Stimulated activated CD8-positive, alpha-beta memory T cell treated with anti-CD3 and anti-CD28 coated beads, Interleukin-4, amount 100 ng/mL, for 1 hour (primary cell): ENCODE data around the gene MTIF2.
"Not testable (repeated sequence)": the region's sequence is repeated elsewhere in the genome, so short reads cannot be mapped to it uniquely, and the experiment has no call there.

ENCODE experiments used
- DNase-seq, 2 donors: peaks; one replicate each; pipeline ENCODE4 v3.0.0-alpha.2; 2020; ENCODE audit warnings: low read depth in 2 of 2, low spot score in 1 of 2

Gene MTIF2

GRCh38 chr2:55268907-55269644 is at the start of gene MTIF2:
Gene MTIF2, minus strand, starts transcription at chr2:55269231. Its CDS starts 5,373 bp downstream, at chr2:55263858.
- DNase-seq: peak; percentile 74 to 79

- DNase-seq: no peak
Measured at GRCh38 chr2:55314985-55315384, 46.0 kb upstream of the MTIF2 start.

- DNase-seq: no peak
Measured at GRCh38 chr2:55311444-55311870, 42.4 kb upstream of the MTIF2 start.

- no peak for DNase-seq
Measured at GRCh38 chr2:55309446-55309845, 40.4 kb upstream of the MTIF2 start.

GRCh38 chr2:55302241-55302640 is 33.2 kb upstream of the MTIF2 start:
- DNase-seq: no peak

- DNase-seq: no peak
Measured at GRCh38 chr2:55301277-55301676, 32.2 kb upstream of the MTIF2 start.

- no peak for DNase-seq
Measured at GRCh38 chr2:55296393-55296792, 27.4 kb upstream of the MTIF2 start.

- DNase-seq: no peak
Measured at GRCh38 chr2:55283083-55283482, 14.1 kb upstream of the MTIF2 start.

- peak; percentile 67 to 80 for DNase-seq
Measured at GRCh38 chr2:55282110-55282917, 13.3 kb upstream of the MTIF2 start.

- not testable (repeated sequence) for DNase-seq
Measured at GRCh38 chr2:55280851-55281546, 12.0 kb upstream of the MTIF2 start.

GRCh38 chr2:55279859-55280424 is 10.9 kb upstream of the MTIF2 start:
- DNase-seq: not testable (repeated sequence)

GRCh38 chr2:55279214-55279835 is 10.3 kb upstream of the MTIF2 start:
- not testable (repeated sequence) for DNase-seq

GRCh38 chr2:55277310-55277709 is 8.3 kb upstream of the MTIF2 start:
- no peak for DNase-seq

GRCh38 chr2:55274346-55274745 is 5.3 kb upstream of the MTIF2 start:
- DNase-seq: not testable (repeated sequence)

GRCh38 chr2:55269645-55269990 is 587 bp upstream of the MTIF2 start:
- DNase-seq: no peak

GRCh38 chr2:55268288-55268906 is 634 bp downstream of the MTIF2 start:
- no peak for DNase-seq

GRCh38 chr2:55259586-55259985 is 9.4 kb downstream of the MTIF2 start:
- DNase-seq: not testable (repeated sequence)

GRCh38 chr2:55252832-55253231 is 16.2 kb downstream of the MTIF2 start:
- DNase-seq: no peak

GRCh38 chr2:55247025-55247424 is 22.0 kb downstream of the MTIF2 start:
- no peak for DNase-seq

GRCh38 chr2:55245411-55245810 is 23.6 kb downstream of the MTIF2 start:
- no peak for DNase-seq

- DNase-seq: no peak
Measured at GRCh38 chr2:55242617-55243016, 26.4 kb downstream of the MTIF2 start.
